GM21619 (cell line): Measurements from ENCODE around the gene PRAMEF9.
"Not testable (repeated sequence)": the region's sequence is repeated elsewhere in the genome, so short reads cannot be mapped to it uniquely, and the experiment has no call there.

Experiments
- ATAC-seq: cut with Tn5 transposase; IDR thresholded peaks from one replicate; pipeline ENCODE4 v1.9.1; 2021; ENCODE audit not compliant: unreplicated experiment

PRAMEF9 gene

DNA sequence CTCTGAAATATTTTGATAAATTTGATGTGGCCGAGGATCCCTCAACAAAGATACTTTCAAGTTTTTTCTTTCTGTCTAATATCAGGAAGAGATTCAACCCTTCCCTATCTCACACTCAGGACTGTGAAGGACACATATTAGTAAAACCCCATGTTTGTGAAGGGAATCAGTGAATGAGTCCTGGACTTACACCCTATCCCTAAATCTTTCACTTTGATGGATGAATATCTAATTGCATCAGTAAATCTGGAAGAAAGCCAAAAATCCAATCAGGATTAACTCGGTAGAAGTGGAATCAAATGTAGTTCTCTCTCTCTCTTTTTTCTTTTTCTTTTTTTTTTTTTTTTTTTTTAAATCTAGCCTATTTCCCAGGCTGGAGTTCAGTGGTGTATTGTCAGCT is at the start of gene PRAMEF9:
Gene PRAMEF9, plus strand, starts transcription at position 301 of the 400 bp plus-strand sequence. CDS start 3,433 bp downstream, outside the sequence.
- not testable (repeated sequence) for ATAC-seq

DNA sequence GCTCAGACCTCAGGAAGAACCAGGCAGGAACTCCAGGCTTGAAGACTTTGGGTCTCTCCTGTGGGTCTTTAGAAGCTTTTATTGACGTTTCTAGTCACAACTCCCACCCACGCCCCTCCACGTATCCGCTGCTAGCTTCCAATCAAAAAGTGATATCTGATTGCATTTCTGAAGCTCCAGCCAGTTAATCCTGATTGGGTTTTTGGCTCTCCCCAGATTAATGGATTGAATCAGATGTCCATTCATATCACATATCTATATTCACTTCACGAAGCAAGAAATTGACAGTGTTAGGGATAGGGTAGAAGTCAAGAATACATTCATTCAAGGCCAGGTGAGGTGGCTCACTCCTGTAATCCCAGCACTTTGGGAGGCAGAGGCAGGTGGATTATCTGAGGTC is 15.7 kb upstream of the PRAMEF9 start, which contains the start of gene PRAMEF26:
Gene PRAMEF26, minus strand, starts transcription at position 101 of the 400 bp plus-strand sequence. CDS start 2,914 bp downstream, outside the sequence.
- not testable (repeated sequence) for ATAC-seq

DNA sequence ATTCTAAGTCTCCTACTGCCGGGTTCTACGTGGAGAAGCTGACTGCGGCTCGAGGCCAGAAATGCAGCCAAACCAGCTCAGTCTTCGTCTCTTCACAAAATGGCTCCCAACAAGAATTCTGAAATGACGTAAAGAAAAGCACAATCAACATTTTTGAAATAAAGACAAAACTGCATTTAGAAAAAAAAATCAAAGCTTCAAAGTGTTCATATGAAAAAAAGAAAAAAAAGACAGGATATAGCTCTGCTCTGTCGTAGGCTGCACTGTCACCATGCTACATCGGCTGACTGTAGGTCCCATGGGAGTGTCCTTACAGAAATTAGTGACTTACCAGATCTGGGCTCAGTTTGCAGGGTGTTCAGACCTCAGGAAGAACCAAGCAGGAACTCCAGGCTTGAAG is 6.1 kb upstream of the PRAMEF9 start, which contains the start of gene HNRNPCL4:
Gene HNRNPCL4, minus strand, starts transcription at position 101 of the 400 bp plus-strand sequence. CDS start 164 bp downstream, outside the sequence.
- not testable (repeated sequence) for ATAC-seq

DNA sequence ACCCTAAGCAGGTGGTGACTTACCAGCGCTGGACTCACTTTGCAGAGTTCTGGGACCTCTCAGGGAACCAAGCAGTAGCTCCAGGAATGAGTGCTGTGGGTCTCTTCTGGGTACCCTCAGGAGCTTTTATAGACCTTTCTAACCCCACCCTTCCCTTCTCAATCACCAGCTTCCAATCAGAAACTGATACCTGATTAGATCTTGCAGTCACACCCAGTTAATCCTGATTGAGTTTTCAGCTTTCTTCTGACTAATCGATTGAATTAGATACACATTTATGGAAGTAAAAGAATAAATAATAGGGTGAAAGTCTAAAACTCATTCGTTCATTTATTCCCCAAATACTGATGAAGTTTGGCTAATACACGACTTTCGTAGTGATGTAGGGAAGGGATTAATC is 29.7 kb downstream of the PRAMEF9 start, which contains the start of gene PRAMEF13:
Gene PRAMEF13, minus strand, starts transcription at position 101 of the 400 bp plus-strand sequence. CDS start 1,820 bp downstream, outside the sequence.
- ATAC-seq: not testable (repeated sequence)

DNA sequence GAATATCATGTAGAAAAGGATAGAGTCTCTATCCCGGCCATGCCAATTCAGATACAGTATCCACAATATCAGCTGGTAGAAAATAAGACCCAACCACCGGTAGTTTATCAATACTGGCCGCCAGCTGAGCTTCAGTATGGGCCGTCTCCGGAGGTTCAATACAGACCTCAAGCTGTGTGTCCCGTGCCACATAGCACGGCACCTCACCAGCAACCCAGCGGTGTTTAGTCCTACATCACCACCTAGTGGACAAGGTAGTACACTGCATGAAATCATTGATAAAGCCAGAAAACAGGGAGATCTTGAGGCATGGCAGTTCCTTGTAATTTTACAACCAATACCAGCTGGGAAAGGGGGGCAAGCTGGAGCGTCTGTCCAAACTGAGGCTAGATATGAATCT is 37.1 kb downstream of the PRAMEF9 start:
- ATAC-seq: not testable (repeated sequence)

DNA sequence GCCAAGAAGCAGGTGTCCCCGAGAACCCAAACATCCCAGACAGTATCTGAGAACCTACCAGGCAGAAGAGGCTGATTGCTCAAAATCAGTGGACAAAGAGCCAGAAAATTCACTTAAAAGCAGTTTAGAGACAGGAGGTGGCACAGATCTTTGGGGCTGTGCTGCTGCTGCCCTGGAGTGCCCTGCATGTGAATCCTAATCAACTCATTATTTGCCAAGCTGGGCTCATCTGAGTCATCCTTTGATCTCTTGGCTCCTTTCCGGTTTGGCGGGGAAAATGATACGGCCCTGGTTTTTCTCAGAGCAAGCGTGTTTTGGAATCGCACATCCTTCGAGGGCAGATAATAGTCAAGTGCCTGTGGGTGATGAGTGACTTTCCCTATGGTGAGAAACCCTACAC is 45.0 kb downstream of the PRAMEF9 start:
- not testable (repeated sequence) for ATAC-seq

DNA sequence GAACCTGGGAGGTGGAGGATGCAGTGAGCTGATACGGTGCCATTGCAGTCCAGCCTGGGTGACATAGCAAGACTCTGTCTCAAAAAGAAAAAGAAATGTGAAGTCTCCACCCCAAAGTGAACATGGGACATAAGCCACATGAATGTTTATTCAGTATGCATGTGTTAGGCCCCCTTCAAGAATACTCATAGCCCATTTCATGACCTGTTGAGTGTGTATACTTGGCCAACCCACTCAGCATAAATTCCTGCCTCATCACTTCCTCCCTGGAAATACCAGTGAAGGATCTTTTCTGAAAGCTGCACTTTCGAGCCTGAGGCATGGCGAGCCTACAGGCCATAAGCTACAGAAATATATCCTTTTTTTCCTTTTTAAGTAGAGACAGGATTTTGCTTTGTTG is 47.6 kb downstream of the PRAMEF9 start:
- not testable (repeated sequence) for ATAC-seq

DNA sequence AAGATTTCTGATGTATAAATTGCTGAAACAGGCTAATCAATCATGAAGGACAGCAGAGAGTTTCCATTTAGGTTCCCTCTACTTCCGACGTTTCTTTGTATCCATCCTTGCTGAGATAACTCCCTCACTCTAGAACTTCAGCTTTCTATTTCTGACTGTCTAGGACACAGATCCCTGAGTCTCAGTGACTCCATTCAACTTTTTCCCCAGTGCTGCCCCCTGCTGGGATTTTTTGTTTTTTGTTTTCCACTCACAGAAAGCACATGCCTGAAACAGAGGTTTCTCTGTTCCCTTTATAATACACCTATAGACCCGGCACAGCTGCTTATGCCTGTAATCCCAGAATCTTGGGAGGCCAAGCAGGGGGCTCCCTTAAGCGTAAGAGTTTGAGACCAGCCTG is 51.1 kb downstream of the PRAMEF9 start:
- ATAC-seq: not testable (repeated sequence)

DNA sequence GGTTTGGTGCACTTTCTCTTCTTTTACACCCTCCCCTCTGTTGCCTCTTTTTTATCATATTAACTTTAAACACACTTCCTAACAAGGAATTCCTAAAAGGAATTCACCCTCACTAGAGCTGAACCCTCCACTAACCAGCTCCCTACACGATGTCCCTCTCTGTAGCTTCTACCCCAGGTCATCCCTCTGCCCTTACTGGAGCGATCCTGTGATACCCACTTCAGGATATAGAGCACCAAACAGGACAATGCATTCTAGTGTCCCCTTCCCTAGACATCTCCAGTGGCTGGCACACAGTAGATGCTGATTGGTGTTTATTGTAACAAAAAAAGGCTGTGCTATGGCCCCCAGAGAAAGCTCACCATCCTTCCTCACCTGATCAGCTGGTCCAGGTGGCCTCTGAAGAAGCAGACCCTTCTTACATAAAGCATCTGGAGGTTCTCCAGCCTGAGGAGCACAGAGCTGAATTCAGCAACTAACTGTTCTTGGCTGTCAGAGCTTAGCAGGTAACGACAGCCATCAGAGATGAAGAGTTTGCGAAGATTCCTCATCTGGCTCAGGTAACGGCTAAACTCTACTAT is 52.9 kb downstream of the PRAMEF9 start:
- no peak for ATAC-seq

DNA sequence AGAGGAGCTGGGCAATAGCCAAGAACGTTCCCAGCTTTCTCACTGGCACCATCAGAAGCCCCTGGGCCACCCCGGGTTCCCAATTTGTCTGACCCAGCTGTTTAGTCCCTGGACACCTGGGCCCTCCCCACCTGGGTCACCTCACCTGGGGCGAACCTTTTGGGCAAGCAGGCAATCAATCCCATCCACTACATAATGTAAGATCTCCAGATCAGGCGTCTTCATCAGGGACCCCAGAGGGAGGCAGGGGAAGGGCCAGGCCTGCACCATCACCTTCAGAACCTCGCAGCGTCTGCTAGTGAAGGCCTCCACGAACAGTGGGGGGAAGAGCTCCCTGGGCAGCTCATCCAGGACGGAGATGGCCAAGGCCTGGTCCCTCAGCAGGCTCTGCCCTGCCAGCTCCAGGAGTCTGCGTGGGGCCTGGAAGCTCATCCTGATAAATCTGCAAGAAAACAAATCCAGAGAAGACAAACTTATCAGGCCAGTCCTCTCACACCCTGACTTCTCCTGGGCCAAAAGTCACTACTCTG is 54.1 kb downstream of the PRAMEF9 start, which contains the start of gene PRAMEF18:
Gene PRAMEF18, minus strand, starts transcription at position 480 of the 530 bp plus-strand sequence. Its CDS starts 48 bp downstream, at position 432.
- ATAC-seq: not testable (repeated sequence)

DNA sequence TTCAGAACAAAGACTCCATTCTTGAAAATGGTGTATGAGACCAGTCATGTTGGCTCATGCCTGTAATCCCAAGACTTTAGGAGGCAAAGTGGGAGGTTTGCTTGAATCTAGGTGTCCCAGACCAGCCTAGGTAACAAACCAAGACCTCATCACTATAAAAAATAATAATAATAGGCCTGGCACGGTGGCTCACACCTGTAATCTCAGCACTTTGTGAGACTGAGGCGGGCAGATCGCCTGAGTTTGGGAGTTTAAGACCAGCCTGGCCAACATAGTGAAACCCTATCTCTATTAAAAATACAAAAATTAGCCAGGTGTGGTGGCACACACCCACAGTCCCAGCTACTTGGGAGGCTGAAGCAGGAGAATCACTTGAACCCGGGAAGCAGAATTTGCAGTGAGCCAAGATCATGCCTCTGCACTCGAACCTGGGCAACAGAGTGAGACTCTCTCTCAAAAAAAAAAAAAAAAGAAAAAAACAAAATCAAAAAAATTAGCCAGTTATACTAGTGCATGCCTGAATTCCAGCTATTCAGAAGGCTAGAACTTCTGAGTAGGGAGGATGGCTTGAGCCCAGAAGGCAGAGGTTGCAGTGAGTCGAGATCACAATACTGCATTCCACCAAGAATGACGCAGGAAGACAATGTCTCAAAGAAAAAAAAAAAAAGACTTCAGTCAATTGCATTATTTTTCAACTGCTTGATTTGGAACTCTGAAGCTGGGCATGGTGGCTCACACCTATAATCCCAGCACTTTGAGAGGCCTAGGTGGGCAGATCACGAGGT is 55.8 kb downstream of the PRAMEF9 start:
- not testable (repeated sequence) for ATAC-seq

DNA sequence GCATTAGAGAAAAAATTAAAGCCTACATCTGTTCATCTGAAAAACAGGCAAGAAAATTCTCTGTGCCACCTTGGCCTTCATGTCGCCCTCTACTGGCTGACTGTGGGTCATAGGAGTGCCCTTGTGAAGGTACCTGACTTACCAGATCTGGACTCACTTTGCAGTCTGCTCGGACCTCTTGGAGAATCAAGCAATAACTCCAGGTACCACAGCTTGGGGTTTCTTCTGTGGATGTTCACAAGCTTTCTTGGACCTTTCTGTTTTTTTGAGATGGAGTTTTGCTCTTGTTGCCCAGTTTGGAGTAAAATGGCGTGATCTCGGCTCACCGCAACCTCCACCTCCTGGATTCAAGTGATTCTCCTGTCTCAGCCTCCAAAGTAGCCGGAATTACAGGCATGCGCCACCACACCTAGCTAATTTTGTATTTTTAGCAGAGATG is 56.7 kb downstream of the PRAMEF9 start:
- ATAC-seq: no peak
